ENCODE measurements around the gene SEPTIN8.

The SEPTIN8 gene

DNA sequence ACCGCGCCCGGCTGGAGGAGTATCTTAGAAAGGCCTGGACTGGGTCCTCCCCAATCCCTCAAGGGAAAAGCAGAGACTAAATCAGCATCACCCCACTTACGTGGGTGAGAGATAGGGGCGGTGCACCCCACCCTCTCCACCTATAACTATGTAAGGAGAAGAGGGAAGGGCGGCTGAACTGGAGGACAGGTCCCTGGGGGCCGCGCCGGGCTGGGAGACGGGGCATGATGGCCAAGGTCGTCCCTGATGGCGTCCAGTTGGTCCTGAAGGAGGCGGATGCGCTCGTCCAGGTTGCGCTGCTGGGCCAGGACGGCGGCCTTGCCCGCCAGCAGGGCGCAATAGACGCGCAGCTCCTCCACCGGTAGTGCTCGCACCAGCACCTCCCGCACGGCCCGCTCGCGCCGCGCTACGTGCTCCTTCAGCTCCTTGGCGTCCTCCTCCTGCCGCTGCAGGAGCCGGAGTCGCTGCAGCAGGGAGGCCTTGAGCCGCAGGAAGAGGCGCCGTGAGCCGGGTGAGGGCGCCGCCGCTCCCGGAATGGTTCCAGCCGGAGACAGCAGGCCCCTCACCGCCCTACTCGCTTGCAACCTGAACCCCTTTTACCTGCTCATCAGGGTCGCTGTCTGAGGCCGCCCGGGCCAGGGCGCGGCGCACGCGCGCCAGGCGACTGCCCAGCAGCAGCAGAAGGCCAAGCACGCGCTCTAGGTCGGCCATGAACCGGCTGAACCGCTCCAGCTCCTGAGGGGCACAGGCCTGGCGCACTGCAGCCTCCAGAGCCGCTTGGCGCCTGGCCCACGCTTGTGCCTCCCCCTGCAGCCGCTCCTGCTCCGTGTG, 45.8 kb upstream of the SEPTIN8 start:
- DNase-seq (ENCODE audit: low read depth in 1 of 2, low spot score in 1 of 2): no peak
- Histone ChIP-seq H3K27ac (replicated peaks) (no peak overlapping the region), H3K27me3 (ENCODE audit: insufficient read depth, poor library complexity, severe bottlenecking) (peaks cover 2% of the 10 kb centered on the region), H3K4me3 (replicated peaks; ENCODE audit: insufficient read depth, low read length) (peak overlapping the region; percentile 31)
- TF ChIP-seq SPI1 (IDR thresholded peaks at IDR 0.05; ENCODE audit: borderline replicate concordance, low read depth): no peak
- no peak for TF ChIP-seq GABPA (IDR thresholded peaks at IDR 0.05; ENCODE audit: low read depth)
- TF ChIP-seq, protein P1, sequence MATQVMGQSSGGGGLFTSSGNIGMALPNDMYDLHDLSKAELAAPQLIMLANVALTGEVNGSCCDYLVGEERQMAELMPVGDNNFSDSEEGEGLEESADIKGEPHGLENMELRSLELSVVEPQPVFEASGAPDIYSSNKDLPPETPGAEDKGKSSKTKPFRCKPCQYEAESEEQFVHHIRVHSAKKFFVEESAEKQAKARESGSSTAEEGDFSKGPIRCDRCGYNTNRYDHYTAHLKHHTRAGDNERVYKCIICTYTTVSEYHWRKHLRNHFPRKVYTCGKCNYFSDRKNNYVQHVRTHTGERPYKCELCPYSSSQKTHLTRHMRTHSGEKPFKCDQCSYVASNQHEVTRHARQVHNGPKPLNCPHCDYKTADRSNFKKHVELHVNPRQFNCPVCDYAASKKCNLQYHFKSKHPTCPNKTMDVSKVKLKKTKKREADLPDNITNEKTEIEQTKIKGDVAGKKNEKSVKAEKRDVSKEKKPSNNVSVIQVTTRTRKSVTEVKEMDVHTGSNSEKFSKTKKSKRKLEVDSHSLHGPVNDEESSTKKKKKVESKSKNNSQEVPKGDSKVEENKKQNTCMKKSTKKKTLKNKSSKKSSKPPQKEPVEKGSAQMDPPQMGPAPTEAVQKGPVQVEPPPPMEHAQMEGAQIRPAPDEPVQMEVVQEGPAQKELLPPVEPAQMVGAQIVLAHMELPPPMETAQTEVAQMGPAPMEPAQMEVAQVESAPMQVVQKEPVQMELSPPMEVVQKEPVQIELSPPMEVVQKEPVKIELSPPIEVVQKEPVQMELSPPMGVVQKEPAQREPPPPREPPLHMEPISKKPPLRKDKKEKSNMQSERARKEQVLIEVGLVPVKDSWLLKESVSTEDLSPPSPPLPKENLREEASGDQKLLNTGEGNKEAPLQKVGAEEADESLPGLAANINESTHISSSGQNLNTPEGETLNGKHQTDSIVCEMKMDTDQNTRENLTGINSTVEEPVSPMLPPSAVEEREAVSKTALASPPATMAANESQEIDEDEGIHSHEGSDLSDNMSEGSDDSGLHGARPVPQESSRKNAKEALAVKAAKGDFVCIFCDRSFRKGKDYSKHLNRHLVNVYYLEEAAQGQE (IDR thresholded peaks at IDR 0.05; ENCODE audit: insufficient replicate concordance, low read depth): no peak
- TF ChIP-seq, protein P2, sequence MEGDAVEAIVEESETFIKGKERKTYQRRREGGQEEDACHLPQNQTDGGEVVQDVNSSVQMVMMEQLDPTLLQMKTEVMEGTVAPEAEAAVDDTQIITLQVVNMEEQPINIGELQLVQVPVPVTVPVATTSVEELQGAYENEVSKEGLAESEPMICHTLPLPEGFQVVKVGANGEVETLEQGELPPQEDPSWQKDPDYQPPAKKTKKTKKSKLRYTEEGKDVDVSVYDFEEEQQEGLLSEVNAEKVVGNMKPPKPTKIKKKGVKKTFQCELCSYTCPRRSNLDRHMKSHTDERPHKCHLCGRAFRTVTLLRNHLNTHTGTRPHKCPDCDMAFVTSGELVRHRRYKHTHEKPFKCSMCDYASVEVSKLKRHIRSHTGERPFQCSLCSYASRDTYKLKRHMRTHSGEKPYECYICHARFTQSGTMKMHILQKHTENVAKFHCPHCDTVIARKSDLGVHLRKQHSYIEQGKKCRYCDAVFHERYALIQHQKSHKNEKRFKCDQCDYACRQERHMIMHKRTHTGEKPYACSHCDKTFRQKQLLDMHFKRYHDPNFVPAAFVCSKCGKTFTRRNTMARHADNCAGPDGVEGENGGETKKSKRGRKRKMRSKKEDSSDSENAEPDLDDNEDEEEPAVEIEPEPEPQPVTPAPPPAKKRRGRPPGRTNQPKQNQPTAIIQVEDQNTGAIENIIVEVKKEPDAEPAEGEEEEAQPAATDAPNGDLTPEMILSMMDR (IDR thresholded peaks at IDR 0.05; ENCODE audit: insufficient read depth, low read length): no peak
- no peak for TF ChIP-seq POLR2AphosphoS5 (IDR thresholded peaks at IDR 0.05; ENCODE audit: low read depth)

DNA sequence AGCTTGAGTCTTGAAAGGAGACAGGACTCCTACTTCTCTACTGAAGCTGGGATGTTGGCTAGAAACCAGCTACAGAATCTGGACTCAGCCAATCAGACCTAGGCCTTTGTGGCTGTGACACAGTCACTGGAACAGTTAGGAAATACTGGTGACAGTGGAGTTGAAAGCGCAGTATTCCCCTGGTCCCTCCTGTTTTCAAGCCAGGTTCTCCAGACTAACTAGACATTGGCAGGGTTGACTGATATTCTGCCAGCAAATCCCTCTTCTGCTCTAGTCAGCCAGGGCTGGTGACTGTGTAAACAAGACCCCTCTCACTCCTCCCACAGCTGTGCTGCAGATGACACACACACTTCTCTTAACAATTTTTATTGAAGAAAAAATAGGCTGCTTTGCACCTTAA, 44.8 kb upstream of the SEPTIN8 start:
- no peak overlapping the region for H3K4me3 ChIP-seq (replicated peaks; ENCODE audit: insufficient read depth, low read length)
- no peak for DNase-seq (ENCODE audit: low read depth in 1 of 2, low spot score in 1 of 2)
- TF ChIP-seq, protein P1 (IDR thresholded peaks at IDR 0.05; ENCODE audit: insufficient replicate concordance, low read depth): no peak
- TF ChIP-seq, protein P2 (IDR thresholded peaks at IDR 0.05; ENCODE audit: insufficient read depth, low read length): no peak
- TF ChIP-seq POLR2AphosphoS5 (IDR thresholded peaks at IDR 0.05; ENCODE audit: low read depth) (no peak), GABPA (IDR thresholded peaks at IDR 0.05; ENCODE audit: low read depth) (no peak), SPI1 (IDR thresholded peaks at IDR 0.05; ENCODE audit: borderline replicate concordance, low read depth) (no peak)
- peaks cover 2% of the 10 kb centered on the region for H3K27me3 ChIP-seq (ENCODE audit: insufficient read depth, poor library complexity, severe bottlenecking)
- no peak overlapping the region for H3K27ac ChIP-seq (replicated peaks)

DNA sequence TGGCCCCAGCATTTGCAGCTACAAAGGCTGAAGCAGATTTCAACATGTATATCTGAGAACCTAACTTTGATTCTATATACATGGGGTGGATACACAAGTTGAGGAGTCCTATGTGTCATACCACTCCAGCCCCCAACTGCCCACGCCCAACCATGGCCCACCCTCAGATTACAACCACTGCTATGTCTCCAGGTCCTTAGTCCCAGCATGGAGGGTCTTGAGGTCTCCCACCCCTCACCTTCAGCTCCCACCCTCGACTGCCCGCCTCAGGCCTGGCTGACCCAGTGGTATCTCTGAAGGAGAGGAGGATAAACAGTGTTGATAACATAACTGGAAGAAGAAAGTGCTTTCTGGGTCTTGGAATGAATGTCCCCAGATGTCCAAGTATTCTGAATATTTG, 44.3 kb upstream of the SEPTIN8 start:
- DNase-seq (ENCODE audit: low read depth in 1 of 2, low spot score in 1 of 2): no peak
- TF ChIP-seq, protein P1 (IDR thresholded peaks at IDR 0.05; ENCODE audit: insufficient replicate concordance, low read depth): no peak
- TF ChIP-seq POLR2AphosphoS5 (IDR thresholded peaks at IDR 0.05; ENCODE audit: low read depth) (no peak), SPI1 (IDR thresholded peaks at IDR 0.05; ENCODE audit: borderline replicate concordance, low read depth) (no peak), GABPA (IDR thresholded peaks at IDR 0.05; ENCODE audit: low read depth) (no peak)
- TF ChIP-seq, protein P2 (IDR thresholded peaks at IDR 0.05; ENCODE audit: insufficient read depth, low read length): no peak
- no peak overlapping the region for H3K4me3 ChIP-seq (replicated peaks; ENCODE audit: insufficient read depth, low read length)
- H3K27ac ChIP-seq (replicated peaks): no peak overlapping the region
- H3K27me3 ChIP-seq (ENCODE audit: insufficient read depth, poor library complexity, severe bottlenecking): peaks cover 2% of the 10 kb centered on the region
